CD1c-positive myeloid dendritic cell (primary cell): ENCODE results near the gene EBF4.

Experiments used
- DNase-seq: peaks from one replicate; pipeline ENCODE4 v3.0.0-alpha.2; 2016; ENCODE audit errors: extremely low spot score

Gene EBF4

DNA sequence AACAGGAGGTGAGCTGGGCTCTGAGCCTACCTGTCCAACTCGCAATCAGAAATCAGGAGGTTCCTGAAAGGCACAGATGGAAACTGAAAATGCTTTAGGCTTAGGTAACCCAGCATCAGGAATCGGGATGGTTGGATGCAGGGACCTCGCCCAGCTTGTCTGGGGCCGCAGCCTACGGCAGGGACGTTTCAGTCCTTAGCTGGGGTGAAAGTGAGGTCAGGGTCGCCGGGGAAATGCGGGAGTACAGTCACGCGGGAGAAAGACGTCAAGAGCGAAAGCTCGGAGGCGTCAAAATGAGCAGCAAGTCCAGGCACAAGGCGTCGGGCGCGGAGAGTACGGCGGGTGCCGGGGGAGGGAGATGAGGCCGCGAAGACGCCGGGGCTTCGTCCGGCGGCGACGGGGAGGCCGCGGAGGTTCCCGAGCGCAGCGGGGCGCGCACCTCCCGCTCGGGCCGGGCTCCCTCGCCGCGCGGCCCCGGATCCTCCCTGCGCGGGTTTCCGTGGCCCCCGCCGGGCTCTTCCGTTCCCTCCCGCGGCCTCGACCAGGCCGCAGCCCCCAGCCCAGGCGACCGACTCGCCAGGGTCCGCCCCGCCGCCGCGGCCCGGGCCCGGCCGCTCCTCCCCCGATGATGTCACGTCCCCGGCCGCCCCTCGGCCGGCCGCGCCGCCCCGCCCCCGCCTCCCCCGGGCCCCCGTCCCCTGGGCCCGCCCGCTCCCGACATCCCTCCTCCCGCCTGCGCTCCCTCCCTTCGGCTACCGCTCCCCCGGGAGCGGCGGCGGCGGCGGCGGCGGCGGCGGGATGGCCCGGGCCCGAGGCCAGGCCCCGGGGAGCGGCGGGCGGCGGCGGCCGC lies at the start of gene EBF4:
TSS of gene EBF4 (plus strand) at position 745 of the 850 bp plus-strand sequence. CDS start 866 bp downstream, outside the sequence.
- peak; percentile 21 for DNase-seq

DNA sequence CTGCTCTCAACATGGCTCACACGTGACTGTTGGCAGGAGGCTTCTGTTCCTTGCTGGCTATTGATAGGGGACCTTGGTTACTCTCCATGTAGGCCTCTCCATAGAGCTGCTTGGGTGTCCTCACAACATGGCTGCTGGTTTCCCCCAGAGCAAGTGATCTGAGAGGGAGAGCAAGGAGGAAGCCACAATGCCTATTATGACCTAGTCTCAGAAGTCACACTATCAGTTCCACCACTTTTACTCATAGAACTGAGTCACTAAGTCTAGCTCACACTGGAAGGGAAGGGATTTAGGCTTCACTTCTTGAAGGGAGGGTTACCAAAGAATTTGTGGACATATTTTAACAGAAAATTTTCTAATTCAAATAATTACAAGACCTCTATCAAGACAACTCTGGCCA lies 48.9 kb upstream of the EBF4 start:
- no peak for DNase-seq

GRCh38 chr20:2651772-2652723 lies 40.5 kb upstream of the EBF4 start, which contains the start of gene NOP56:
Gene NOP56 (plus strand): TSS chr20:2652632. CDS start chr20:2652661, 29 bp downstream.
- peak; percentile 97 for DNase-seq

DNA sequence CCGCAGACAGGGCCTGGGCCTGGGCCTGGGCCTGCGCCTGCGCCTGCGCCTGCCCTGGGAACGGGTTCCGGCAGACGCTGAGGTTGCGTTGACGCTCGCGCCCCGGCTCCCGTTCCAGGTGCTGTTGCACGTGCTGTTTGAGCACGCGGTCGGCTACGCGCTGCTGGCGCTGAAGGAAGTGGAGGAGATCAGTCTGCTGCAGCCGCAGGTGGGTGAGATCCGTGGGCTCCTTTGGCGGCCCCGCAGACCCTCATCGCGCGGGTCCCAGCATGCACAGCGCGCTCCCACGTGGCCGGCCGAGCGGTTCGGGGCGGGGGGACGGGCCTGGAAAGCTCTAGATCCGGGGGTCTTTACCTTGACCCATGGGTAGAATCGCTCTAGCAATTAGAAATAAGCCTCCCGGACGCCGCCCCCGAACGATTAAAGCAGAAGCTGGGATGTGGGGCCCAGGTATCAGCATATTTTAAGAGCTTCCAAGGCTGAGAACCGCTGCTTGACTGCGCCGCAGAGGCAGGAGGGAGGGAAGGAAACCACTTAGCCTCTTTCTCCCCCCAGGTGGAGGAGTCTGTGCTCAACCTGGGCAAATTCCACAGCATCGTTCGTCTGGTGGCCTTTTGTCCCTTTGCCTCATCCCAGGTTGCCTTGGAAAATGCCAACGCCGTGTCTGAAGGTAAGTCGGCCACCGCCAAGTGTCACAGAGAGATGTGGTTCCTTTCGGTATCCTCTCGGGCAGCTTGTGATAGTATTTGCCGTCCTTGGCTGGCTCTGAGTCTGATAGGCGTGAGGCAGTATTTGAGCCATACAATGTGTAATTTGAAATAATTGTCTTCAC lies 39.6 kb upstream of the EBF4 start:
- no peak for DNase-seq

GRCh38 chr20:2653556-2654383 lies 38.8 kb upstream of the EBF4 start:
- no peak for DNase-seq

DNA sequence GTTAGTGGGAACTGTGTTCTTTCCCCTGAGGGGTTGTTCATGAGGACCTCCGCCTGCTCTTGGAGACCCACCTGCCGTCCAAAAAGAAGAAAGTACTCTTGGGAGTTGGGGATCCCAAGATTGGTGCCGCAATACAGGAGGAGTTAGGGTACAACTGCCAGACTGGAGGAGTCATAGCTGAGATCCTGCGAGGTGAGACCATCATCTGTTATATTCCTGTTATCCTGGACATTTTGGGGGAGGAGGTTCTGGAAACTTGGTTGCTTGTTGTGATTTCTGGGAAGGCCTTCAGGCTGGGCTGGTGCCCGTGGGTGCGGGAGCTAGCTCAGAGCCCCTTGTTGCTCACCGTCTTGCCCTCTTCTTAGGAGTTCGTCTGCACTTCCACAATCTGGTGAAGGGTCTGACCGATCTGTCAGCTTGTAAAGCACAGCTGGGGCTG lies 38.2 kb upstream of the EBF4 start:
- DNase-seq: no peak

DNA sequence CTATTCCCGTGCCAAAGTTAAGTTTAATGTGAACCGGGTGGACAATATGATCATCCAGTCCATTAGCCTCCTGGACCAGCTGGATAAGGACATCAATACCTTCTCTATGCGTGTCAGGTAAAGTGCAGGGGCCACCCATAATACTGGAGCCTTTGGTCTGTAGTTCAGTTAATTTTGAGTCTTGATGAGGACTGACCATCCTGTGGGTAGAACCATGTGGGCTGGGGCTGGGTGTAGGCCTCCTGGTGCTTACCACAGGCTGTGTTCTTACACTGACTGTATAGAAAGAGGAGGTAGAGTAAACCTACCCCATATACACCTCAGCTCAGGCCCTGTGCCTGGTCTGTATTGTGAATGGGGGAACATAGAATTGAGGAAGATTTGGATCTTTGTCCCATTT lies 37.7 kb upstream of the EBF4 start:
- no peak for DNase-seq

GRCh38 chr20:2655331-2656116 lies 37.1 kb upstream of the EBF4 start:
- no peak for DNase-seq

- no peak for DNase-seq
Observed at GRCh38 chr20:2656471-2657117, 36.0 kb upstream of the EBF4 start.

DNA sequence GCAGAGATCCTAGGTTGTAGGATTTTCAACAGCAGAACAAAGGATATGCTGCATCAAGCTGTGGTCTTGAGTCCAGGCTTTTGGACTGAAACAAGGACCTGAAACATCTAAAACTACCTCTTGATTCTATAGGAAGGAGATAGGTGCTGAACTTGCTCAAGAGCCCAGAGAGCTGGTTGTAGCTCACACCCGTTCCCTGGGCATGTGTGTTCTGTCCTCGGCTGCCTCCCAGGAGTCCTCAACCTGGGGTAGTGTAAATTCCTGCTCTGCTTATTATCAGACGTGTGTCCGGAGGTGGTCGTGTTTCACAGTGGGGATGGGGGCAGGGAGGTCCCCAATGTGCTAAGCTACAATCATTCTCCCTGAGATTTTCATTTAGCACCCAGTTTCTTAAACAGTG lies 35.3 kb upstream of the EBF4 start:
- DNase-seq: no peak

GRCh38 chr20:2657674-2658073 lies 34.9 kb upstream of the EBF4 start:
- DNase-seq: no peak

DNA sequence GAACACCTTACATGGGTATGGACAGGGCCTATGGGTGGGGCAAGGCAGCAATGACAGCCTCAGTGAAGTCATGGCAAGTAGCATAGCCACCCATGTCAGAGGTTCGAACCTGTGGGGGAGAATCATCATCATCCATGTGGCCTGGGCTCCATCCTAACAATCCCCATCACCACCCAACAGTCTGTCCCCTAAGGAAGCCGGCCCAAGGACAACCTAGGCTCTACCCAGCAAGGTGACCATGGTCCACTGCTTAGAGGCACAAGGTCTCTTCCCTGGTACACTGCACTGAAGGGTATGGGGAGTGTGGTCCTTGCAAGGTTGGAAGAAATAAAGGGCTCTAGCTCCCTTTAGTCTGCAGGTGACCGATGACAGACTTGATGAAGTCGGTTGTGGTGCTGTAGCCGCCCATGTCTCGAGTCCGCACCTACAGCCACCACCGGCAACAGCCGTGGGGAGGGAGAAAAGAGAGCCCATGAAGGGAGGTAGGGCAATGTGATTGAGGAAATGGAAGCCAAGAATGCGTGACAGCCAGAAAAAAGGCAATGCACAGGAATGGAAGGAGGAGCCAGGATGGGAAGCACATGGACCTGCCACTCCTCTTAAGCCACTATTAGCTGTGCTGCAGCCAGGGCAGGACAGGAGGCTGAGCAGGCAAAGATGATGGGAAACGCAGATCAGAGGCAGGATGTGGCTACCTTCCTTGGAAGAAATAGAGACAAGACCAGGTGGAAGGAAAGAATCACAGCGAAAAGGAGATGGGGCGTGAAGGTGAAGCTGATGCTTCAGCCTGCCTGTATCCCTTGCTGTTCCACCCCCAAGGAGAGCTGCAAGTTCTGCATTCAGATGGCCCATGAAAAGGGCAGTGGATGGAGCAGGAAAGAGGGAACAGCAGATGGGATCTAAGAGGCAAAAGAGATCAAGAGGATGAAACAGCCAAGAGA lies 33.9 kb upstream of the EBF4 start:
- no peak for DNase-seq

DNA sequence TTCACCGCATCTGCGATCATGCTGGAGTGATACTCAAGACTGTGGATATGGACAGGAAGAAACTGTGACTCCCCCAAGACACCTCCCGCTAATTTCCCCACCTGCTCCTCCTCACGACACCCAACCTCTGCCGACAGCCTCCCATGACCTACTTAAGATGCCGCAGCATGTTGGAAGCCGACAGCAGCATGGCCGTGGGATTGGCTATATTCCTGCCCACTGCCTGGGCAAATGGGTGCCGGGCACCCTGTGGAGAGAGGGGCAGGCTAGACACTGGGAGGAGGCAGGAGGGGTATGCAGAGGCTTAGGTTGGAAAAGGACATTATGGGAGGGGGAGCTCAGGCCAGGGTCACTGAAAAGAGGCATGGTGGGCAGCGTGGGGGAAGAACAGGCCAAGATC lies 33.0 kb upstream of the EBF4 start:
- DNase-seq: no peak

- no peak for DNase-seq
Observed at GRCh38 chr20:2663364-2663886, 29.2 kb upstream of the EBF4 start.

DNA sequence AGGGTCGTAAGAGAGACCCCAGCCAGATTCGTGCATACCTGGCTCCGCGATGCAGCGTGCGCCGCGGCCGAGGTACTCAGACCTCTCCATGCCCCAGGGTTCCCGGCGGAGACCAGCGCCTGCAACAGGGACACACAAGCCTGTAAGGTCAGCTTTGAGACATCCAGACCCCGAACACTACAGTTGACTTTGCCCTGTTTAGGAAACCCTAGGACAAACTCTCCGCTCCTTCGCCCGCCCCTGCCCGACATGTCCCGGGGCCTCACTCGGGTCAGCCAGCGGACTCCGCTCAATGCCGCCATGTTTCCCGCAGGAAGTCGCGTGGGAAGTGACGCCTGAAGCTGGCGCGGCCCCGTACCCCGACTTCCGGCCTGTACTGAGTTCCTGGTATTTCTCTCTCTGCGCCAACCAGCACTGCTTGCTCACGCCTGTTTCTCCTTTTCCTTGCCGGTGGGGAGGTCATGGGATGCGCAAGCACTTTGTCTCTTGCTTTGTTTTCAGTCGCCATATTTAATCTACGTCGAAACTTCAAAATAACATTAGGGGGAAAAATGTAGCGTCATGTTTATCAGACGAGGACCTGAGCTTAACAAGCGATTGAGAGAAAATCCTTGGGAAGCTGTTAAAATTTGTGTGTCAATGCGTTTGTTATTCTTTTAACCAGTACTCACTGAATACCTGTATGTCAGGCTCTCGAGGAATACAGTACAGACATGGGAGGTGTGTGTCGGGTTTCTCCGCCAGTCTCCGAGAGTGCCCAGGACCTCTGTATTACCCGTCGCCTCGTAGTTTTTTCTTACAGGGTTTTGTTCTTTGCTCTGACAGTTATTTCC lies 28.5 kb upstream of the EBF4 start, which contains the start of gene IDH3B:
TSS of gene IDH3B (minus strand) at position 330 of the 833 bp plus-strand sequence. CDS start at position 302, 28 bp downstream.
- DNase-seq: peak; percentile 97

GRCh38 chr20:2671977-2672376 lies 20.6 kb upstream of the EBF4 start:
- DNase-seq: peak; percentile 16

GRCh38 chr20:2672446-2672845 lies 20.1 kb upstream of the EBF4 start:
- no peak for DNase-seq
